Effector memory CD4-positive, alpha-beta T cell (primary cell): ENCODE results near the gene BTBD9.

ENCODE experiments used
- DNase-seq, 3 donors: peaks; one replicate each; pipeline ENCODE4 v3.0.0-alpha.2; 2020
- H3K27ac ChIP-seq: 2 replicates; pipeline ENCODE4 v1.7.0; 2013; ENCODE audit warnings: mild to moderate bottlenecking, low read length, moderate library complexity; ENCODE audit not compliant: insufficient read depth, poor library complexity, severe bottlenecking
- H3K27me3 ChIP-seq: replicated peaks from 2 replicates; pipeline ENCODE4 v1.7.0; 2013; ENCODE audit warnings: mild to moderate bottlenecking, low read length; ENCODE audit not compliant: insufficient read depth, control insufficient read depth, poor library complexity, severe bottlenecking
- H3K36me3 ChIP-seq: 2 replicates; pipeline ENCODE4 v1.7.0; 2013; ENCODE audit warnings: mild to moderate bottlenecking, low read length, moderate library complexity; ENCODE audit not compliant: control insufficient read depth, insufficient read depth
- H3K4me1 ChIP-seq: 2 replicates; pipeline ENCODE4 v1.7.0; 2013; ENCODE audit warnings: low read length, mild to moderate bottlenecking; ENCODE audit not compliant: control insufficient read depth, insufficient read depth, poor library complexity, severe bottlenecking
- H3K4me3 ChIP-seq: 2 replicates; pipeline ENCODE4 v1.7.0; 2013; ENCODE audit warnings: low read length, low read depth, mild to moderate bottlenecking; ENCODE audit not compliant: insufficient read depth, poor library complexity, severe bottlenecking
- H3K9me3 ChIP-seq: 2 replicates; pipeline ENCODE4 v1.7.0; 2013; ENCODE audit warnings: mild to moderate bottlenecking, low read length, moderate library complexity; ENCODE audit not compliant: control insufficient read depth

Gene BTBD9

GRCh38 chr6:38533064-38533463 lies 106.7 kb downstream of the BTBD9 start:
- H3K9me3 ChIP-seq = no peaks in the 10 kb centered on the region
- peaks cover 3% of the 10 kb centered on the region for H3K36me3 ChIP-seq
- DNase-seq = no peak
- H3K4me3 ChIP-seq = no peak overlapping the region
- H3K27me3 ChIP-seq = no peaks in the 10 kb centered on the region
- no peaks in the 10 kb centered on the region for H3K4me1 ChIP-seq
- no peak overlapping the region for H3K27ac ChIP-seq

- DNase-seq = no peak
- no peaks in the 10 kb centered on the region for H3K4me1 ChIP-seq
- H3K9me3 ChIP-seq = no peaks in the 10 kb centered on the region
- H3K27me3 ChIP-seq = no peaks in the 10 kb centered on the region
- no peak overlapping the region for H3K4me3 ChIP-seq
- peaks cover 6% of the 10 kb centered on the region for H3K36me3 ChIP-seq
- no peak overlapping the region for H3K27ac ChIP-seq
These were observed 108.6 kb downstream of the BTBD9 start for GRCh38 chr6:38531134-38531533.

DNA sequence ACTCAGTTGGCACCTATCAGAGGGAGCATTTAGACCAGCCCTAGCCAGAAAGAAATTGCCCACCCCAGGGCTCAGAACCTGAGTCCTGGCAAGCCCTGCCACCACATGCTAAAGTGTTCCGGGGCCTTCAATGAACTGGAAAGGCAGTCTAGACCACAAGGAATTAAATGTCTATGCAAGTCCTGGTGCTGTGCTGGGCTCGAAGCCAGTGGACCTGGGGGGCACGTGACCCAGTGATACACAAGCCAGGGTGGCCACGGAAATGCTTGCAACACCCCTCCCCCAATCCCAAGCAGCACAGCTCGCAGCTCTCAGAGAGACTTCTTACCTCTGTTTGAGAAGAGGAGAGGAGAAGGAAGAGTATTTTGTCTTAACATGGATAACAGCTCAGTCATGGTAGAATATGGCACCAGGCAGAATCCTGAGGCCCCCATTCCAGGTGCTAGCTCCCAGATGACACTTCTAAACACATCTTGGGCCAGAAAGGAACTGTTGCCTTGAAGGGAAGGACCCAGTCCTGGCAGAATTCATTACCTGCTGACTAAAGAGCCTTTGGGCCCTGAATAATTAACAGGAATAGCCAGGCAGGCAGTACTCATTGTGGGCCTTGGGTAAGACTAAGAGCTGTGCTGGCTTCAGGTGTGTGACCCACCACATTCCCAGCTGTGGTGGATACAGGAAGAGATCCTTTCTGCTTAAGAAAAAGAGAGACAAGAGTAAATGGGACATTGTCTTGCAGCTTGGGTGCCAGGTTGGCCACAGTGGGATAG lies 111.3 kb downstream of the BTBD9 start:
- no peak overlapping the region for H3K27ac ChIP-seq
- H3K9me3 ChIP-seq = peaks cover 2% of the 10 kb centered on the region
- DNase-seq = no peak

GRCh38 chr6:38527371-38527770 lies 112.4 kb downstream of the BTBD9 start:
- H3K4me3 ChIP-seq = no peak overlapping the region
- H3K27me3 ChIP-seq = no peaks in the 10 kb centered on the region
- DNase-seq = no peak
- no peak overlapping the region for H3K27ac ChIP-seq
- peaks cover 2% of the 10 kb centered on the region for H3K9me3 ChIP-seq
- peaks cover 8% of the 10 kb centered on the region for H3K36me3 ChIP-seq
- H3K4me1 ChIP-seq = no peaks in the 10 kb centered on the region

More for the DNA sequence above, 111.3 kb downstream of the BTBD9 start:
- no peaks in the 10 kb centered on the region for H3K4me1 ChIP-seq
- peaks cover 10% of the 10 kb centered on the region for H3K36me3 ChIP-seq
- no peak overlapping the region for H3K4me3 ChIP-seq
- no peaks in the 10 kb centered on the region for H3K27me3 ChIP-seq

DNA sequence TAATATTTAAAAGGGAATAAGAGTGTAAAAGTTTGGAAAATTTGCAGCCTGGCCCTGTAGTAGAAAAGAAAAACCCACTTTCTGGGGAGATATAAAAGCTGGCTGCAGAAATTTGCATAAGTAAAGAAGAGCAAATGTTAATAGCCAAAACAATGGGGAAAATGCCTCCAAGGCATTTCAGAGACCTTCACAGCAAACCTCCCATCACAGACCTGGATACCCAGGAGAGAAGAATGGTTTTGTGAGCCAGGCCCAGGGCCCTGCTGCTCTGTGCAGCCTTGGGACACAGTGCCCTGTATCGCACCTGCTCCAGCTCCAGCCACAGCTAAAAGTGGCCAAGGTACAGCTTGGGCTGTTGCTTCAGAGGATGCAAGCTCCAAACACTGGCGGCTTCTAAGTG lies 113.8 kb downstream of the BTBD9 start:
- Histone ChIP-seq H3K4me1 (no peaks in the 10 kb centered on the region), H3K27ac (no peak overlapping the region), H3K4me3 (no peak overlapping the region), H3K9me3 (peaks cover 2% of the 10 kb centered on the region), H3K27me3 (no peaks in the 10 kb centered on the region), H3K36me3 (peaks cover 7% of the 10 kb centered on the region)
- no peak for DNase-seq

- Histone ChIP-seq H3K9me3 (peaks cover 2% of the 10 kb centered on the region), H3K4me1 (no peaks in the 10 kb centered on the region), H3K27ac (no peak overlapping the region), H3K36me3 (peaks cover 7% of the 10 kb centered on the region), H3K4me3 (no peak overlapping the region), H3K27me3 (no peaks in the 10 kb centered on the region)
- no peak for DNase-seq
These were observed 115.1 kb downstream of the BTBD9 start for GRCh38 chr6:38524436-38525145.

DNA sequence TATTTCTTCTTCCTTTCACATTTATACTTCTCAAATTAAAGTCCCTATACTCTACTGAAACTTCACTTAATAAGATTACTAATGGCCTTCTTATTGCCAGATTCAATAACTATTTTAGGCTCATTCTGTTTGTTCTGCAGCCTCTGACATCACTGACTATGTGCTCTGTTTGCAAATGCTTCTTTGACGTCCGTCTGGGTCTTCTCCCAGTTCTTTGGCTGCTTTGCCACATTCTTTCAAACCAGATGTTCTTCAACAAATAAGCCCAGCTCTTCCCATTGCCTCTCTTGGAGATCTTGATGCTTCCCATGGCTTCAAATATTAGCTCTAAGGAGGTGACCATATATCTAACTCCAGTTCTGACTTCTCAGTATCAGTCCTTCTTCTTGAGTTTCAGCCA lies 117.4 kb downstream of the BTBD9 start:
- DNase-seq = no peak
- H3K36me3 ChIP-seq = peaks cover 7% of the 10 kb centered on the region
- no peak overlapping the region for H3K4me3 ChIP-seq
- H3K9me3 ChIP-seq = peaks cover 2% of the 10 kb centered on the region
- no peaks in the 10 kb centered on the region for H3K4me1 ChIP-seq
- no peak overlapping the region for H3K27ac ChIP-seq
- no peaks in the 10 kb centered on the region for H3K27me3 ChIP-seq

DNA sequence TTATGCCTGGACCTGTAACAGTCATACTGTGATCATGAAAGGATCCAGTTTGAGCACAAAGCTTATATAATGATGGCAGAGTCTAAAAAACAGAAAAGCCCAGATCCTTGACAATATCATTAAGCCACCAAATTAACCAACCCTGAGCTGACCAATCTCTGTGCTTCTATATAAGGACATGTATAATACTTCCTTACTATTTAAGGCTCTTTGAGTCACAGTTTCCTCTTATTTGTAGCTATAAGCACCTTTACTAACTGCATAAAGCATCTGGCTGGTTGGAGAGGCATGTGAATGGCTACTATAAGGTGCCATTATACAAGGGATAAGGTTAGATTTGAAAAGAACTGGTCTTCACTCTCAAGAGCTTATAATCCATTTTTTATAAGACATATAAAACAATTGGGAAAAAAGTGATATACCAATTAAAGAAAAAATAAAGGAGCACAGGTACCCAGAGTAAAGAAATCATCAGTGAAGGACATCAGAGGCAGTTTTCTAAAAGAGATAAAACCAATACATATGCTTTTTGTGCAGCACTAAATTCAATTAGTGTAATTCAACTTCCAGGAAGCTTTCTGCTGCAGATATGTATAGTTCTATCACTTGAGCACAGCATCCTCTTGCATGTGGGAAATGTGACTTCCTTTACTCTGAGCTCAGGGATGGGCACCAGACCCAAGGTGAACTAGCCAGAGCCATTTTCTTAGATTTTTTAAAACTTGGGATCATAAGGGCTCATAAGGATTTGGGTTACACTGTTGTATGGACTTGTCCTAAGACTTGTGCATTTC lies 121.0 kb downstream of the BTBD9 start:
- Histone ChIP-seq H3K4me3 (no peak overlapping the region), H3K27me3 (no peaks in the 10 kb centered on the region), H3K9me3 (no peaks in the 10 kb centered on the region), H3K27ac (no peak overlapping the region), H3K4me1 (no peaks in the 10 kb centered on the region), H3K36me3 (no peaks in the 10 kb centered on the region)
- DNase-seq = no peak

- H3K36me3 ChIP-seq = no peaks in the 10 kb centered on the region
- DNase-seq = no peak
- H3K27ac ChIP-seq = no peak overlapping the region
- no peaks in the 10 kb centered on the region for H3K27me3 ChIP-seq
- H3K4me3 ChIP-seq = no peak overlapping the region
- H3K9me3 ChIP-seq = no peaks in the 10 kb centered on the region
- no peaks in the 10 kb centered on the region for H3K4me1 ChIP-seq
These were observed 122.7 kb downstream of the BTBD9 start for GRCh38 chr6:38517005-38517404.

DNA sequence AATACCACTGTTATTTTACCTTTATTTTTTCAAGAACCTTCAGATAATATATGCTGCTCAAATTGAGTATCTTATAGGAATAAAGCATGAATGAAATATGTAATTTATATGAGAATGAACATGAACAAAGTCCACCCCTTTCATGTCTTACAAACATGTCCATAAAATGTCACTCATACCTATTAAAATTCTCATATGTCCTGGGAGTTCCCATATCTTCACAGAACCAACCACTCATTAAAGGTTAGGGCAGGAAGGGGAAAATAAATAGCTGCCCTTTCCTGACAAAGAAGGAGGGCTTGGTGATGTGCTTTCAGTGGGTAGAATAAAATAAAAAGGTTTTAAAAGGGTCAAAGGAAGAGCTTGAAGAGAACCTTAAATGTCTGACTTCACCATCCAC lies 125.3 kb downstream of the BTBD9 start:
- DNase-seq = no peak

More for the DNA sequence above, 125.3 kb downstream of the BTBD9 start:
- Histone ChIP-seq H3K9me3 (no peaks in the 10 kb centered on the region), H3K36me3 (no peaks in the 10 kb centered on the region), H3K4me1 (no peaks in the 10 kb centered on the region), H3K4me3 (no peak overlapping the region), H3K27ac (no peak overlapping the region), H3K27me3 (no peaks in the 10 kb centered on the region)
